ENCODE measurements around the gene ADARB2. TPM values are rescaled to one million over a fixed set of nuclear protein-coding genes. Genes with fewer than 3 reads are reported as not detected.

Gene ADARB2
- polyA plus RNA-seq, 1 donor: 0.16 TPM

- DNase-seq (ENCODE audit: low read depth): no peak
Measured at GRCh38 chr10:1374511-1375345, 362.6 kb downstream of the ADARB2 start.

DNA sequence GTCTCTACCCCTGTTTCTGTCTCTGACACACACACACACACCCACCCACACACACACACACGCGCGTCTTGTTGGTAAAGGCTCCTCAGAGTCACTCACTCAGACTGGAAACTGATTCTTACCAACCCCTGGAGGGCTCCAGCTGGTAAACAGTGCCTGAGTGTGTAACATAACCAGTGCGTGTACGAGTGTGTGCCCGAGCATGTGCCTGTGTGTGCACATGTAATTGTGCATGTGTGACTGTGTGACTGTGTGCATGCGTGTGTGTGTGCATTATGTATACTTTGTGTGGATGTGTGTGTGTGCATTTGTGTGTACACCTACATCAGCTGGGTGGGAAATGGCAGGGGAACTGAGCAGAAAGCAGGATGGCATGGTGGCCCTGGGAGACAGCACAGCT is 364.0 kb downstream of the ADARB2 start:
- DNase-seq (ENCODE audit: low read depth): no peak

DNA sequence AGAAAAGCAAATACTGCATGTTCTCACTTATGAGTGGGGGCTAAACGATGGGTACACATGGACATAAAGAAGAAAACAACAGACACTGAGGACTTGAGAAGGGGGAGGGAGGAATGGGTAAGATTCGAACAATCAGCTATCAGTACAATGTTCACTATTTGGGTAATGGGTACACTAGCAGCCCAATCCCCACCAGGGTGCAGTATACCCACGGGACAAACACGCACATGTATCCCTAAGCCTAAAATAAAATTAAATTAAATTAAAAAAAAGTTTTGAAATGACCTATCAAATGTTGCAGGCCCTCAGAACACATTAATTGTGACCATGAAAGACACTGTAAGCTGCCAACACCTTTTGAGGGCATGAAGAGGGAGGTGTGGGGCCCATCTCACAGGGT is 365.1 kb downstream of the ADARB2 start:
- DNase-seq (ENCODE audit: low read depth): no peak

GRCh38 chr10:1370298-1370697 is 367.0 kb downstream of the ADARB2 start:
- no peak for DNase-seq (ENCODE audit: low read depth)

DNA sequence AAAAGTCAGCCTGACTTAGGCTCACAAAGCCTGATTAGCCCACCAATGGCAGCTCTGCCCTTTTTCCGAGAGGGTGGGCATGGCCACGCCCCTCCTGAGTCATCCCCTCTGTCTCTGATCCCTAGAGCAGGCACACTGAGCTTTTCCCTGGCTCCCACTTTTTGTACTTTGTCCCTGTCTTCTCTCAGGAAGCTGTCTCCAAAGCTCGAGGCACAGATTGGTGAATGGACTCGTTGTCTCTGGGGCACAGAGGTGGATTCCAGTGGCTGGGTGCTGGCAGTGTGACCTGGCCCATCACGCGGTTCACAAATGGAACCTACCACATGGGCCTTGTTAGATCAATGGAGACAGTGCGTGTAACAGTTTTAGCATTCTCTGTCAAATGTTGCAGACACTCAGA is 367.7 kb downstream of the ADARB2 start:
- no peak for DNase-seq (ENCODE audit: low read depth)

DNA sequence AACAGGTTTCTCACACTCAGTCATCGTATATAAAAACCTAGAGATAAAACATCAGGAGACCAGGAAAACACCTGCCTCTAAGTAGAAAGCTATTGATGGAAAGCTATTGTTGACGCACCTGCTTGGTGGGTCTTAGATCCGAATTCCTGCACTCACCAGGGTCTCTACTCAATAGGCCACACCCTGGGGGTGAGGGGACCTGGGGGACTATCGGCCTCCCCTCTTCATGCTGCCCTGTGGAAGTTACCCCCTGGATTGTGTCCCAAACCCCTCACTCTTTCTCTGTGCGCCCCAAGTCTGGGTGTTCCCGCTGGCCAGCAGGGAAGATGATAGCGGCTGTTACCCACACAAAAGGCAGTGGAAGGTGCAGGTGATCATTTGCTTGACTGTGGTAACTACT is 368.1 kb downstream of the ADARB2 start:
- no peak for DNase-seq (ENCODE audit: low read depth)

DNA sequence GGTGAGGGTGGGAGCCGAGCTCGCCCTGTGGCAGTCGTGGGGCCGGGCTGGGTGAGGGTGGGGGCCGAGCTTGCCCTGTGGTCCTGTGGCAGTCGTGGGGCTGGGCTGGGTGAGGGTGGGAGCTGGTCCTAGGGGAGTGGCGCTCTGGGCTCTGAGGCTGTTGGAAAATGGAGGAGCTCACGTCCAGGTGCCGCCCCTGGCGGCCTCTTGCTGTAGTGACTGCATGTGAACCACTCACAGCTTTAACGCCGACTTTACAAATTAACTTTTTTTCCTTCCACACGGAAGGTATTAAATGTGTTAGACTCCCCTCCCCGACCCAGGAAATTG is 368.5 kb downstream of the ADARB2 start:
- no peak for DNase-seq (ENCODE audit: low read depth)

GRCh38 chr10:1367938-1368841 is 369.1 kb downstream of the ADARB2 start:
- DNase-seq (ENCODE audit: low read depth): no peak

DNA sequence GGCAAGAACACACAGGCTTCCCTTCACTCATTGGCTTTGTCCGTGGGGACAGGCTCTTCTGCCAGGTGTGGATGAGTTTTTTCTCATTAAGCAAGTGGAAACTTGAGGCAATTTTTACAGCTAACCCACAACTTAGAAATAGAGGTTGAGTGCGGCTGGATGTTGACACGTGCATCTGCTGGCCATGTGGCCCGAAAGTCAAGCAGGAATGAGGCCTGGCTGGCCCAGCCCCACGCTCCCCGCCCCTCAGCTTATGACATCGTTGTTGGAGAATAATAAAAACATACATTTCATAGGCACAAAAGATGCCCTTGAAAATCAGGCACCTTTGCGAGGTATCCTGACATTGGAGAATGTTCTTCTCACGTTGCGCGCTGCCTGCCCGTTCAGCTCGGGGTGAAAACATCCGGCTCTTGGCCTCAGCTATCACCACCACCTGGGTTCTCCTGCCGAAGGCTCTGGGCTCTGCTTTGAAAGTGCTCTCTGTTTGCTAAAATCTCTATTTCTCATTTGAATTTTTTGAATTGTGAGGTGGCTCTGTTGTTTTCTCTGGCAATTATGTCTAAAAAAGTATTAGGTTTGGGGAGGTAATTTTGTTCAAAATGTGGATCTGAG is 370.4 kb downstream of the ADARB2 start:
- DNase-seq (ENCODE audit: low read depth): no peak

GRCh38 chr10:1366322-1366691 is 371.0 kb downstream of the ADARB2 start:
- DNase-seq (ENCODE audit: low read depth): no peak

GRCh38 chr10:1365540-1366321 is 371.6 kb downstream of the ADARB2 start:
- DNase-seq (ENCODE audit: low read depth): no peak

DNA sequence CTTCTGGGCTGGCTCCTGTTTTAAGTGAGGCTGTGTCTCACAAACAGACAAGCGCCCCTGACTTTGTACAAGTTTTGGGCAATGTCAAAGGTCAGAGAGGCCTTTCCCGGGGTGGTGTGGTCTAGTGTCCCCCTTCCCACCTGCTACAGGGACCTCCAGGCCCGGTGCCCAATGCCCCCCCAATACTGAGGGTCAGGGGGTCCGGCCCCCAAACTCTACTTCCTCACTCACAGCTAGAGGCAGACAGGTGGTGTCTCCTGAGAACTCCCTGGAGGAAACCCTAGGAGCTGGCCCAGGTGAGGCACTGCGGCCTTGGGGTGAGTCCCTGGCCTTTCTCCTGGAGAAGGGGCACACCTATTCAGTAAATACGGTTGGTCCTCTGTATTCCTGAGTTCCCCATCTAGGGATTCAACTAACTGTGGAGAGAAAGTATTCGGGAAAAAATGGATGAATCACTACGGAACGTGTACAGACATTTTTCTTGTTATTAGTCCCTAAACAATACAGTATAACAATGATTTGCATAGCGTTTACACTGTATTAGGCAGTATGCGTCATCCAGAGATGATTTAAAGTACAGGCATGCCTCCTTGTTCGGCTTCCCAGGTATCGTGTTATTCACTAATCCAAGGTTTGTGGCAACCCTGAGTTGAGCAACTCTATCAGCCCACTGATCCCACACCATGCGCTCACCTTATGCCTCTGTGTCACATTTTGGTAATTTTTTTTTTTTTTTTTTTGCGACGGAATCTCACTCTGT is 373.0 kb downstream of the ADARB2 start:
- DNase-seq (ENCODE audit: low read depth): no peak

DNA sequence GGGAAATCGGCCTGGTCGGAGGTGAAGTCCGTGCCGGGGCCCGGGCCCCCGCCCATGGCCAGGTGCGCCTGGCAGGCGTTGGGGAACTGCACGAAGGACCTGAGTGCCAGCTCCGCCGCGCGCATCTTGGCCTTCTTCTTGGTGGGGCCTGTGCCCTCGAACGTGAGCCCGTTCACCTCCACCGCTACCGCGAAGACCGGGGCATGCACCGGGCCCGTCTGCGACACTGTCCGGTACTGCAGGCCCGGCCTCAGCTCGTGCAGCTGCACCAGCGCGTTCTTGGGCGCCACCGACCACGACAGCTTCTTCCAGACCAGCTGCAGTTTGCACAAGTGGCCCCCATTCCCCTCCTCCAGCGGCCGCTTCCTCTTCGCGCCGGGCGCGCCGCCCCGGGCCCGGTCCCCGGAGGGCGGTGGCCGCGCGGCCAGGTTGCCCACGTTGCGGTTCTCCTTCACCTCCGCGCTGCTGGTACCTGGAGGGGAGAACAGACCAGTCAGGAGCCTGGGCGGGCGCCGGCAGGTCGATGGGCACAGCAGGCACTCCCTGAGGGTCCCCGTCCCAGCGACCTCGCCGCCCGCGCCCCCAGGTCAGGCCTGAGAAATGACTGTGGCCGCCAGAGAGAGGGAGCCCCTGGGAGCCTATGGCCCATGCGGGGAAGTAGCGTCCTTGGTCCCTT is 373.7 kb downstream of the ADARB2 start:
- no peak for DNase-seq (ENCODE audit: low read depth)

- DNase-seq (ENCODE audit: low read depth): no peak
Measured at GRCh38 chr10:1362589-1363445, 374.5 kb downstream of the ADARB2 start.

DNA sequence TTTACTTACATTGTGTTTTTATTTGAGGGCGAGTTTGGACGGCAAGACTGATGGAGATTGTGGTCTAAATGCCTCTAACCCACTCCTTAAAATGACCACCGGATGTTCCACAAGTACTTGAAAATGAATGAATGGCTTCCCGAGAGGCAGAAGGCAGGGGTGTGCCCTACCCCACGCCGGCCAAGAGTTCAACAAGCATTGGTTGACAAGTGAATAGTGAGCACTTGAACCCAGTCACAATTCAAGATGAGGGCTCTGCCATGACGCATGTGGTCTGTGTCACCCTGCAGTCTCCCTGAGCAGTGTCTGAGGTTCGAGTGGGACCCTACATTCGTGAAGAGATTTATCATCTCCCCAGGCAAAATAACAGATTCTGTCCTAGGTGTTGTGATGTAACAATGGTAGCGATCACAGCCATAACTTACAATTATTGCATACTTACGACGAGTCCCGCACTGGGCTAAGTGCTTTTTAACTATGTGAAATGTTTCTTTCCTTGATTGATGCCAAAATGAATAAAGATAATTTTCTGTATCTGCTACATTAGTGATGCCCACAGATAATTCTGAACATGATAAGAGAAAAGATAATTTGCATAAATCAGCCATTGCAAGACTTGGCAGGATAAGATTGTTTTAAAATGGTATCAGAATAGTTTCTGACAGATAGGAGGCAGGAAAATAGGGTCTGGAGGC is 375.8 kb downstream of the ADARB2 start:
- DNase-seq (ENCODE audit: low read depth): no peak

- no peak for DNase-seq (ENCODE audit: low read depth)
Measured at GRCh38 chr10:1360558-1361164, 376.7 kb downstream of the ADARB2 start.

DNA sequence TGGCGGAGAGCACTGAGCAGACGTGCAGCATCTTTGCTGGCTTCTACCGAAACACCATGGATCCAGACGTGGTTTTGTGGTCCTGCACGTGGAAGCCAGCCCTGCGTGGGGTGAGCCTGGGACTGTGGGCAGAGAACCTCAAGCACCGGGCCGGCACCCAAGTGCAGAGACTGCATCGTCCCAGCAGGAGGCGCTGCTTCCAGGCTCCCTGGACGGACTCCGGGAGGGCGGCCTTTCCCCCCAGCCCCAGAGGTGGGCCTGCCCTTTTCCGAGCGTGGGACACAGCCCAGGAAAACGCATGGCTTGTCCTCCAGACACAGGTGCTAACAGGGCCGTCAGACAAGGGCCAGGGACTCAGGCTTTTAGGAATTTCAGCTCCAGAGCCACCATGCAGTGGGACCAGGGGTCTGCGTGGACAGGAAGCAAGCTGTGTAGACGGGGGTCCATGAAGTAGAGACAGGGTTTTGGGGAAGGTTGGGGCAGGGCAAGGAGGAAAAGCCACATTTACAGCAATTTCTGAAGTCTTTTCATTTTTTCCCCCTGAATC is 377.2 kb downstream of the ADARB2 start:
- DNase-seq (ENCODE audit: low read depth): no peak

DNA sequence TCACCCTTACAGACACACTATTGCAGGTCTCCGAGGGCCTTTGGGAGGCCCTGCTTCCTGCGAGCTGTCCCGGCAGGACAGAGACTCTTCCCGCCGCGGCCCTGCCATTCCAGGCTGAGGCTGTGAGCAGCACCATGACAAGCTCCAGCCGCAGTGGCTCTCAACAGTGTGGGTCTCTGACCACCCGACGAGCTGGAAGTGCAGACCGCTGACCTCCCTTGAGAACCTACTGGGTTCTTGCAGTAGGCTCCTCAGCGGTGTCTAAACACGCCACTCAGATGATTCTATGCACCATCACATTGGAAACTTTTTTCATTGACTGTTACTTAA is 377.7 kb downstream of the ADARB2 start:
- DNase-seq (ENCODE audit: low read depth): no peak
